22Rv1 (cell line): ENCODE data around the gene CD151.

Experiments used
- ZFX ChIP-seq: fragments of 450-650 bp; IDR thresholded peaks from 2 replicates; pipeline ENCODE4 v1.6.1; 2017; ENCODE audit warnings: antibody characterized with exemption, borderline replicate concordance
- TF ChIP-seq, protein P1 (sequence below): fragments of 450-650 bp; IDR thresholded peaks from 2 replicates; pipeline ENCODE4 v1.5.1; 2017; ENCODE audit warnings: mild to moderate bottlenecking

DNA sequence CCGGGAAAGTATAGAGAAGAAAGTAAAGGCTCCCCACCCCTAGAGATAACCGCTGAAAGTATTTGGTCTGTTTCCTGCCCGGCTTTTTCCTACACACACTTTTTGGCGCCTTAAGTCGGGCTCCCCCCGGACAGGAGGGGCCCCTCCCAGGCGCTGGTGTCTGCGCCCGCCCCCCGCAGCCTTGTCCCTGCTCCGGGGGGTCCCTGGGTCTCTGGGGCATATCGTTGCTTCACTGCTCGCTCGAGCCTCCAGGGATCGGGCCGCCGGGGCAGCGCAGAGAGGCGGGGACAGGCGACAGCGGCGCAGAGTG is 6.0 kb upstream of the CD151 start:
- TF ChIP-seq, protein P1, sequence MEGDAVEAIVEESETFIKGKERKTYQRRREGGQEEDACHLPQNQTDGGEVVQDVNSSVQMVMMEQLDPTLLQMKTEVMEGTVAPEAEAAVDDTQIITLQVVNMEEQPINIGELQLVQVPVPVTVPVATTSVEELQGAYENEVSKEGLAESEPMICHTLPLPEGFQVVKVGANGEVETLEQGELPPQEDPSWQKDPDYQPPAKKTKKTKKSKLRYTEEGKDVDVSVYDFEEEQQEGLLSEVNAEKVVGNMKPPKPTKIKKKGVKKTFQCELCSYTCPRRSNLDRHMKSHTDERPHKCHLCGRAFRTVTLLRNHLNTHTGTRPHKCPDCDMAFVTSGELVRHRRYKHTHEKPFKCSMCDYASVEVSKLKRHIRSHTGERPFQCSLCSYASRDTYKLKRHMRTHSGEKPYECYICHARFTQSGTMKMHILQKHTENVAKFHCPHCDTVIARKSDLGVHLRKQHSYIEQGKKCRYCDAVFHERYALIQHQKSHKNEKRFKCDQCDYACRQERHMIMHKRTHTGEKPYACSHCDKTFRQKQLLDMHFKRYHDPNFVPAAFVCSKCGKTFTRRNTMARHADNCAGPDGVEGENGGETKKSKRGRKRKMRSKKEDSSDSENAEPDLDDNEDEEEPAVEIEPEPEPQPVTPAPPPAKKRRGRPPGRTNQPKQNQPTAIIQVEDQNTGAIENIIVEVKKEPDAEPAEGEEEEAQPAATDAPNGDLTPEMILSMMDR, result no peak
- no peak for TF ChIP-seq ZFX
